IMR-90 (cell line): ENCODE data around the gene ISCU. TPM values are rescaled to one million over a fixed set of nuclear protein-coding genes. Genes with fewer than 3 reads are reported as not detected.

Experiments used
- ATAC-seq: fragments of 200-7000 bp; cut with Tn5 transposase; 2 replicates; pipeline ENCODE4 v1.9.1; 2020; ENCODE audit warnings: low read depth, mild to moderate bottlenecking, moderate library complexity
- BruUV-seq: library from RNA; stranded (reverse); fragments of 400-500 nt; replicated peaks from 2 replicates; lab custom pipeline; 2021; lab: Mats Ljungman, UMichigan
- CTCF ChIA-PET: fragments of 300-600 bp; formaldehyde crosslinking; extraction: SDS; loops from one replicate; lab custom pipeline; 2021; ENCODE audit warnings: antibody characterized with exemption; lab: Yijun Ruan, JAX
- POLR2A ChIA-PET: fragments of 300-600 bp; sonication (Branson Sonifier 250); formaldehyde crosslinking; loops from one replicate; lab custom pipeline; 2022; ENCODE audit warnings: antibody characterized with exemption; ENCODE audit not compliant: unreplicated experiment; lab: Charles Lee
- DNase-seq: peaks from one replicate; pipeline ENCODE4 v3.0.0; 2013
- H2AFZ ChIP-seq: replicated peaks from 2 replicates; pipeline ENCODE3; 2013; ENCODE audit warnings: low read length, mild to moderate bottlenecking; ENCODE audit not compliant: poor library complexity
- H2AK5ac ChIP-seq: 2 replicates; pipeline ENCODE4 v1.6.1; 2013; ENCODE audit warnings: low read depth, low read length, inconsistent platforms
- H2AK9ac ChIP-seq: replicated peaks from 2 replicates; pipeline ENCODE3; 2013; ENCODE audit warnings: mild to moderate bottlenecking, low read depth, low read length, moderate library complexity; ENCODE audit not compliant: poor library complexity
- H2BK120ac ChIP-seq: 2 replicates; pipeline ENCODE4 v1.6.1; 2013; ENCODE audit warnings: low read depth, low read length, inconsistent platforms
- H2BK15ac ChIP-seq: 3 replicates; pipeline ENCODE4 v1.6.1; 2013; ENCODE audit warnings: low read depth, low read length, inconsistent platforms
- H2BK20ac ChIP-seq: 2 replicates; pipeline ENCODE4 v1.6.1; 2013; ENCODE audit warnings: low read depth, mild to moderate bottlenecking, inconsistent platforms, low read length, moderate library complexity
- H2BK5ac ChIP-seq: 2 replicates; pipeline ENCODE4 v1.6.1; 2013; ENCODE audit warnings: mild to moderate bottlenecking, low read depth, low read length, inconsistent platforms; ENCODE audit not compliant: poor library complexity, severe bottlenecking
- H3K14ac ChIP-seq: replicated peaks from 2 replicates; pipeline ENCODE4 v1.6.1; 2013; ENCODE audit warnings: low read depth, low read length, inconsistent platforms
- H3K18ac ChIP-seq: 2 replicates; pipeline ENCODE4 v1.6.1; 2013; ENCODE audit warnings: low read depth, low read length, control low read depth
- H3K23ac ChIP-seq: 2 replicates; pipeline ENCODE4 v1.6.1; 2013; ENCODE audit warnings: low read depth, low read length, inconsistent platforms
- H3K27ac ChIP-seq: 2 replicates; pipeline ENCODE4 v1.5.1; 2013; ENCODE audit warnings: mild to moderate bottlenecking, control low read depth, low read length; ENCODE audit not compliant: insufficient read depth
- H3K27me3 ChIP-seq: 2 replicates; pipeline ENCODE4 v1.6.1; 2013; ENCODE audit warnings: low read length; ENCODE audit not compliant: control insufficient read depth, insufficient read depth
- H3K36me3 ChIP-seq: 2 replicates; pipeline ENCODE4 v1.6.1; 2013; ENCODE audit warnings: low read length, mixed read lengths; ENCODE audit not compliant: control insufficient read depth, insufficient read depth
- H3K4ac ChIP-seq: 2 replicates; pipeline ENCODE4 v1.6.1; 2013; ENCODE audit warnings: low read depth, low read length, inconsistent platforms
- H3K4me1 ChIP-seq: 2 replicates; pipeline ENCODE4 v1.6.1; 2013; ENCODE audit warnings: low read length, mixed read lengths; ENCODE audit not compliant: control insufficient read depth, insufficient read depth
- H3K4me2 ChIP-seq: 2 replicates; pipeline ENCODE4 v1.6.1; 2013; ENCODE audit warnings: low read depth, mild to moderate bottlenecking, control low read depth, low read length, moderate library complexity
- H3K4me3 ChIP-seq: 2 replicates; pipeline ENCODE4 v1.5.1; 2013; ENCODE audit warnings: low read depth, mild to moderate bottlenecking, control low read depth, low read length, moderate library complexity; ENCODE audit not compliant: insufficient read depth
- H3K56ac ChIP-seq: 2 replicates; pipeline ENCODE4 v1.6.1; 2013; ENCODE audit warnings: low read length, inconsistent platforms; ENCODE audit not compliant: insufficient read depth; ENCODE audit errors: extremely low read depth
- H3K79me1 ChIP-seq, 2 experiments: 2 replicates each; pipeline ENCODE4 v1.6.1; 2013; ENCODE audit warnings: low read length in 2 of 2, inconsistent platforms in 1 of 2, low read depth in 1 of 2
- H3K9ac ChIP-seq: 2 replicates; pipeline ENCODE4 v1.6.1; 2013; ENCODE audit warnings: low read depth, low read length, control low read depth
- H3K9me1 ChIP-seq: 2 replicates; pipeline ENCODE4 v1.6.1; 2013; ENCODE audit warnings: low read length, inconsistent platforms; ENCODE audit not compliant: insufficient read depth
- H3K9me3 ChIP-seq: 2 replicates; pipeline ENCODE4 v1.6.1; 2013; ENCODE audit warnings: low read length; ENCODE audit not compliant: control insufficient read depth, insufficient read depth
- H4K20me1 ChIP-seq: 2 replicates; pipeline ENCODE4 v1.6.1; 2013; ENCODE audit warnings: low read length, inconsistent platforms; ENCODE audit not compliant: insufficient read depth
- H4K5ac ChIP-seq: 2 replicates; pipeline ENCODE4 v1.6.1; 2013; ENCODE audit warnings: mild to moderate bottlenecking, low read depth, low read length, control low read depth
- H4K8ac ChIP-seq, 2 experiments: 2 replicates each; pipeline ENCODE4 v1.6.1; 2013; ENCODE audit warnings: low read depth in 2 of 2, low read length in 2 of 2, control low read depth in 1 of 2, inconsistent platforms in 1 of 2
- H4K91ac ChIP-seq: 2 replicates; pipeline ENCODE4 v1.6.1; 2013; ENCODE audit warnings: low read depth, low read length, inconsistent platforms; ENCODE audit not compliant: insufficient read depth
- BHLHE40 ChIP-seq: fragments of 150-350 bp; IDR thresholded peaks from 2 replicates; pipeline ENCODE4 v1.6.1; 2016; ENCODE audit warnings: mild to moderate bottlenecking, low read depth, low read length
- MAZ ChIP-seq: IDR thresholded peaks from 2 replicates; pipeline ENCODE4 v1.6.1; 2012; ENCODE audit warnings: low read depth, mild to moderate bottlenecking, low read length, improper control_type of control experiment, moderate library complexity, borderline replicate concordance
- MXI1 ChIP-seq: IDR thresholded peaks from 2 replicates; pipeline ENCODE4 v1.6.1; 2012; ENCODE audit warnings: low read depth, mild to moderate bottlenecking, low read length, moderate library complexity, borderline replicate concordance
- RAD21 ChIP-seq: IDR thresholded peaks from 2 replicates; pipeline ENCODE4 v1.6.1; 2012; ENCODE audit warnings: low read length, improper control_type of control experiment
- USF2 ChIP-seq: fragments of 150-350 bp; IDR thresholded peaks from 2 replicates; pipeline ENCODE4 v1.6.1; 2017; ENCODE audit warnings: mild to moderate bottlenecking, antibody characterized with exemption, low read length, low read depth
- WGBS, 2 experiments: methylation state at CpG; one replicate each; pipeline versions ENCODE4 v1.1.5 to v1.1.7; 2013; ENCODE audit warnings: missing lambda C conversion rate in 2 of 2; ENCODE audit not compliant: insufficient read length in 1 of 2; ENCODE audit errors: extremely low coverage in 2 of 2; 5-methylcytosine and 5-hydroxymethylcytosine counted together
- dilution Hi-C: fragments of 300-500 bp; cut with HindIII; formaldehyde crosslinking; loops from one replicate; pipeline ENCODE4 v1.14.3; 2018; ENCODE audit warnings: low sequenced_read_pairs; ENCODE audit not compliant: unreplicated experiment
- in situ Hi-C: fragments of 300-500 bp; cut with MboI; formaldehyde crosslinking; loops from 3 replicates; pipeline ENCODE4 v1.14.3; 2019; ENCODE audit warnings: low sequenced_read_pairs, inconsistent platforms, mixed read lengths
- intact Hi-C: fragments of 100-400 bp; cut with micrococcal nuclease; formaldehyde crosslinking; loops from 2 replicates; pipeline ENCODE4 v1.10.0; 2022
- polyA plus RNA-seq, 3 experiments: library from polyadenylated mRNA; depleted of rRNA; stranded (reverse); fragments of >200 nt; gene quantifications; 2 replicates each; pipeline ENCODE4 v1.2.3, GENCODE V29; 2012; ENCODE audit warnings: low replicate concordance in 1 of 3
- total RNA-seq: library from RNA; depleted of rRNA; stranded (reverse); fragments of >200 nt; gene quantifications from 2 replicates; pipeline ENCODE4 v1.2.3, GENCODE V29; 2012

Gene ISCU
- total and polyA plus RNA-seq, 2 of the 4 experiments (the other 2 are of a cell fraction): 52.7 to 87.2 TPM

GRCh38 chr12:108565976-108566375 is 3.6 kb downstream of the ISCU start:
- Histone ChIP-seq H3K4me2 (no peak overlapping the region), H3K36me3 (peaks cover 38% of the 10 kb centered on the region), H3K4ac (no peak overlapping the region), H3K4me3 (no peak overlapping the region), H3K23ac (peak overlapping the region; percentile 7; the same call in 1 of the 2 replicates), H2AFZ (no peak overlapping the region), H3K27ac (no peak overlapping the region), H2AK9ac (peak overlapping the region; percentile 29), H4K5ac (no peak overlapping the region), H2BK20ac (no peak overlapping the region), H3K27me3 (no peaks in the 10 kb centered on the region), H3K18ac (no peak overlapping the region), H2BK15ac (no peak overlapping the region), H2BK5ac (no peak overlapping the region), H3K9me1 (peaks cover 5% of the 10 kb centered on the region; the same call in 1 of the 2 replicates), H2BK120ac (no peak overlapping the region), H4K20me1 (0 out of 2 replicates have a peak, but pooled peaks cover 4% of the 10 kb centered on the region), H3K9ac (0 out of 2 replicates have a peak overlapping the region, but pooled peaks have one; percentile 10), H4K91ac (no peak overlapping the region; the same call in 1 of the 2 replicates), H2AK5ac (no peak overlapping the region), H3K9me3 (no peaks in the 10 kb centered on the region), H3K4me1 (no peaks in the 10 kb centered on the region), H4K8ac (no peak overlapping the region), H3K56ac (no peak overlapping the region), H3K14ac (no peak overlapping the region), H3K79me1 (peaks cover 15 to 33% of the 10 kb centered on the region in 2 experiments)
- ATAC-seq (no peak), DNase-seq (peak; percentile 73)
- WGBS, 2 experiments: no CpG with 5 or more reads among the region's 2 CpGs
- intact Hi-C loops: no loop called here
- ChIA-PET CTCF (interaction anchor here (0.5 to 3.3 kb wide), 3 partner anchors 52 to 236 kb away, joined by 4 to 16 read pairs (median 6); no protein-coding TSS in a partner anchor), POLR2A (no interaction called here)
- no TSS peak for BruUV-seq
- TF ChIP-seq BHLHE40 (peak; percentile 65; the same call in 1 of the 2 replicates), RAD21 (no peak), MXI1 (peak; percentile 61; the same call in 1 of the 2 replicates), USF2 (peak; percentile 77; the same call in 1 of the 2 replicates), MAZ (no peak)
- dilution Hi-C loops: no loop called here
- in situ Hi-C loops: loop anchor here (5.0 to 10.0 kb wide), 3 partner anchors 51 to 389 kb away; no protein-coding TSS in a partner anchor
